GM23248 (cell line): ENCODE results near the gene CNGB1.

ENCODE experiments used
- EZH2 ChIP-seq: fragments of 200-600 bp; sonication (generic); IDR thresholded peaks from 2 replicates; pipeline ENCODE4 v1.6.1; 2018; ENCODE audit warnings: antibody characterized with exemption, mild to moderate bottlenecking; ENCODE audit not compliant: insufficient read depth, poor library complexity, severe bottlenecking
- EZH2phosphoT487 ChIP-seq: fragments of 200-600 bp; sonication (generic); IDR thresholded peaks from 2 replicates; pipeline ENCODE4 v1.6.1; 2018; ENCODE audit warnings: antibody characterized with exemption, moderate library complexity, mild to moderate bottlenecking, low read depth; ENCODE audit not compliant: insufficient read depth

- TF ChIP-seq EZH2 (no peak), EZH2phosphoT487 (no peak)
Measured at GRCh38 chr16:57966204-57966771, 4.6 kb downstream of the CNGB1 start.
